Astrocyte (in vitro differentiated cells and primary cell): ENCODE data around the gene MRPL47. TPM values are rescaled to one million over a fixed set of nuclear protein-coding genes. Genes with fewer than 3 reads are reported as not detected.
A peak's percentile ranks its signal among the peaks of the same experiment; 100 is the strongest.

ENCODE experiments used
- DNase-seq: peaks from one replicate; pipeline ENCODE4 v3.0.0-alpha.2; 2010; ENCODE audit warnings: low read depth
- FAIRE-seq: peaks from 2 replicates; lab custom pipeline; 2011; peaks lifted over from hg19 to GRCh38; lab: Jason Lieb, UNC
- H2AFZ ChIP-seq: 2 replicates; pipeline ENCODE4 v1.6.0; 2012; ENCODE audit warnings: low read depth, low read length, inconsistent platforms
- H3K27ac ChIP-seq: 2 replicates; pipeline ENCODE4 v1.5.1; 2011; ENCODE audit warnings: low read depth, low read length, inconsistent platforms
- H3K27me3 ChIP-seq: 2 replicates; pipeline ENCODE4 v1.6.0; 2011; ENCODE audit warnings: low read length, inconsistent platforms; ENCODE audit not compliant: insufficient read depth
- H3K36me3 ChIP-seq: 2 replicates; pipeline ENCODE4 v1.5.1; 2011; ENCODE audit warnings: low read length, inconsistent platforms; ENCODE audit not compliant: insufficient read depth
- H3K4me1 ChIP-seq: 2 replicates; pipeline ENCODE4 v1.5.1; 2011; ENCODE audit warnings: low read length, inconsistent platforms; ENCODE audit not compliant: insufficient read depth
- H3K4me2 ChIP-seq: 2 replicates; pipeline ENCODE4 v1.6.0; 2012; ENCODE audit warnings: low read length, inconsistent platforms
- H3K4me3 ChIP-seq: 2 replicates; pipeline ENCODE4 v1.5.1; 2011; ENCODE audit warnings: low read depth, mild to moderate bottlenecking, low read length, inconsistent platforms; ENCODE audit not compliant: insufficient read depth
- H3K79me2 ChIP-seq: 2 replicates; pipeline ENCODE4 v1.6.0; 2012; ENCODE audit warnings: mild to moderate bottlenecking, low read length, inconsistent platforms; ENCODE audit not compliant: insufficient read depth
- H3K9ac ChIP-seq: 2 replicates; pipeline ENCODE4 v1.6.0; 2012; ENCODE audit warnings: mild to moderate bottlenecking, low read length, inconsistent platforms
- H3K9me3 ChIP-seq: 2 replicates; pipeline ENCODE4 v1.5.1; 2012; ENCODE audit warnings: low read depth, mild to moderate bottlenecking, low read length, inconsistent platforms; ENCODE audit not compliant: insufficient read depth
- H4K20me1 ChIP-seq: 2 replicates; pipeline ENCODE4 v1.6.0; 2012; ENCODE audit warnings: low read length, inconsistent platforms; ENCODE audit not compliant: insufficient read depth
- H3K27ac Mint-ChIP-seq: one replicate; pipeline ENCODE4 v1.8.0; 2021; ENCODE audit warnings: mild to moderate bottlenecking, mixed read lengths; ENCODE audit not compliant: unreplicated experiment
- H3K27me3 Mint-ChIP-seq: one replicate; pipeline ENCODE4 v1.8.0; 2021; ENCODE audit warnings: low read depth, mixed read lengths; ENCODE audit not compliant: unreplicated experiment
- H3K36me3 Mint-ChIP-seq: one replicate; pipeline ENCODE4 v1.8.0; 2021; ENCODE audit warnings: low read depth, mixed read lengths; ENCODE audit not compliant: unreplicated experiment
- H3K4me1 Mint-ChIP-seq: one replicate; pipeline ENCODE4 v1.8.0; 2021; ENCODE audit warnings: low read depth, mixed read lengths; ENCODE audit not compliant: unreplicated experiment
- H3K4me3 Mint-ChIP-seq: one replicate; pipeline ENCODE4 v1.8.0; 2021; ENCODE audit warnings: mild to moderate bottlenecking, moderate library complexity, mixed read lengths; ENCODE audit not compliant: unreplicated experiment
- H3K9me3 Mint-ChIP-seq: one replicate; pipeline ENCODE4 v1.8.0; 2021; ENCODE audit warnings: mild to moderate bottlenecking, mixed read lengths; ENCODE audit not compliant: unreplicated experiment
- CTCF ChIP-seq: IDR thresholded peaks from 2 replicates; pipeline ENCODE4 v1.5.1; 2011; ENCODE audit warnings: low read depth, mild to moderate bottlenecking, inconsistent platforms, low read length, moderate library complexity; ENCODE audit not compliant: insufficient read depth
- EZH2 ChIP-seq: IDR thresholded peaks from 2 replicates; pipeline ENCODE4 v1.6.1; 2012; ENCODE audit warnings: mild to moderate bottlenecking, low read length, inconsistent platforms; ENCODE audit not compliant: insufficient read depth
- total RNA-seq: library from RNA; stranded (reverse); gene quantifications from 2 replicates; pipeline ENCODE4 v1.2.1, GENCODE V29; 2021

Gene MRPL47
- total RNA-seq, 1 donor from 2014 or later = 45.9 TPM

- H3K9me3 Mint-ChIP-seq = peaks cover 11% of the 10 kb centered on the region
- Histone ChIP-seq H3K27me3 (no peaks in the 10 kb centered on the region), H2AFZ (peak overlapping the region; percentile 14), H3K4me1 (peaks cover 4% of the 10 kb centered on the region), H3K27ac (peak overlapping the region; percentile 91), H3K79me2 (no peaks in the 10 kb centered on the region), H3K9ac (peak overlapping the region; percentile 60), H4K20me1 (no peaks in the 10 kb centered on the region), H3K4me2 (peak overlapping the region; percentile 36), H3K36me3 (no peaks in the 10 kb centered on the region), H3K9me3 (no peaks in the 10 kb centered on the region), H3K4me3 (no peak overlapping the region)
- H3K4me1 Mint-ChIP-seq = peaks cover 15% of the 10 kb centered on the region
- peak overlapping the region; percentile 47 for H3K4me3 Mint-ChIP-seq
- FAIRE-seq (no peak), DNase-seq (peak; percentile 89)
- H3K36me3 Mint-ChIP-seq = no peaks in the 10 kb centered on the region
- no peaks in the 10 kb centered on the region for H3K27me3 Mint-ChIP-seq
- H3K27ac Mint-ChIP-seq = peak overlapping the region; percentile 92
- no peak for TF ChIP-seq EZH2
- TF ChIP-seq CTCF = no peak
Measured at GRCh38 chr3:179544981-179545645, 59.3 kb downstream of the MRPL47 start.

- no peak overlapping the region for H3K27ac Mint-ChIP-seq
- H3K9me3 ChIP-seq = no peaks in the 10 kb centered on the region
- FAIRE-seq = no peak
Measured at GRCh38 chr3:179542375-179542774, 62.1 kb downstream of the MRPL47 start.

More at GRCh38 chr3:179542375-179542774, 62.1 kb downstream of the MRPL47 start:
- no peak overlapping the region for H3K27ac ChIP-seq
- H3K27me3 Mint-ChIP-seq = no peaks in the 10 kb centered on the region
- H3K4me3 Mint-ChIP-seq = no peak overlapping the region
- DNase-seq = no peak
- H2AFZ ChIP-seq = no peak overlapping the region
- H3K36me3 ChIP-seq = no peaks in the 10 kb centered on the region
- no peaks in the 10 kb centered on the region for H3K36me3 Mint-ChIP-seq
- no peak overlapping the region for H3K4me2 ChIP-seq
- TF ChIP-seq EZH2 = no peak
- no peak for TF ChIP-seq CTCF
- no peak overlapping the region for H3K4me3 ChIP-seq
- no peak overlapping the region for H3K9ac ChIP-seq
- H3K4me1 ChIP-seq = peaks cover 4% of the 10 kb centered on the region
- H3K4me1 Mint-ChIP-seq = peaks cover 15% of the 10 kb centered on the region
- H3K9me3 Mint-ChIP-seq = peaks cover 11% of the 10 kb centered on the region
- H3K27me3 ChIP-seq = no peaks in the 10 kb centered on the region
- H3K79me2 ChIP-seq = no peaks in the 10 kb centered on the region
- no peaks in the 10 kb centered on the region for H4K20me1 ChIP-seq
